Right renal pelvis (tissue), 4 donors: Measurements from ENCODE around the gene CYTIP. TPM values are rescaled to one million over a fixed set of nuclear protein-coding genes. Genes with fewer than 3 reads are reported as not detected.
"Not testable (repeated sequence)": the region's sequence is repeated elsewhere in the genome, so short reads cannot be mapped to it uniquely, and the experiment has no call there.

Source experiments
- DNase-seq, 4 donors: peaks; one replicate each; pipeline ENCODE4 v3.0.0-alpha.2; 2013; ENCODE audit warnings: low read depth in 4 of 4, low spot score in 3 of 4, missing footprints in 1 of 4
- polyA plus RNA-seq, 4 donors: library from polyadenylated mRNA; unstranded; fragments of 120-200 nt; gene quantifications; one replicate each; pipeline ENCODE4 v1.2.1, GENCODE V29; 2013; ENCODE audit not compliant: insufficient read length in 4 of 4

Gene CYTIP
- polyA plus RNA-seq, 4 donors: 1.8 to 2.2 (median 1.9) TPM

DNA sequence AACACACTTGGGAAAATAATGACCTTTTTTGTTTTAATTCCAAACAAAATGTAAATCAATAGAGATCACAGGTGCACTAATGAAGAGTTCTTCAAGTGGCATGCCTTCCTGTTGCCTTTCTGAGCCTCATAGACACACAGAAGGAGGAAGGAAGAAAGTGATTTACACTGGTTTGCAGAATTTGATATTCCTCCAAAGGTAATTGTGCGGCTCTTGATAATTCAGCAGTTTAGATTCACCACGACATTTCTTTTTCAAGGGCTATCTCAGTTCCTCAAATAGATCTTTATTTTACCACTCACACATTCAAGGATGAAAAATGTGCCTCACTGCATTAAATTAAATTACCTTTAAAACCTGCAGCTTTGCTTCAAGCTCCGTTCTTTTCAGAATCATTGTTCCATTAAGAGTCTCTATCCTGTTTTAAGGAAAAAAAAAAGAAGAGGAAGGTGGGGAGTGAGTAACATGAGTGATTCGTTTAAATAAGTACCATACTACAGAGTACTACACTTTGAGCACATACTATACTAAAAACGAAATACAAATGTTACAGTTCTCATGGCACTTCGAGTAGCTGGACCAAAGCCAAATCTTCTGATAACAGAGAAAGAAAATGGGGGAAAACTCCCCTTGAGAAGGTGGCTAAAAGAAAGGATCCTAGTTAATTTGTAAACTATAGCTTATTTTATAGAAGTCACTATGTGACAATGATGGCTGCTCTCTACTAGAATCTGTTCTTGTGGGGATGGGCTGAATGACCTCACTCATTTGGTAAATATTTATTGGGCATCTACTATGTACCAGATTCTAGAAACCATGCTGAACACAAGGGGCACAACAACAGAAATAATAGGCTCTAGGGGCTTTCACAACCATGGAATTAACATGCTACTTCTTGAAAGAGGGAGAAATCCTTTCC lies 16.6 kb downstream of the CYTIP start:
- DNase-seq: no peak

DNA sequence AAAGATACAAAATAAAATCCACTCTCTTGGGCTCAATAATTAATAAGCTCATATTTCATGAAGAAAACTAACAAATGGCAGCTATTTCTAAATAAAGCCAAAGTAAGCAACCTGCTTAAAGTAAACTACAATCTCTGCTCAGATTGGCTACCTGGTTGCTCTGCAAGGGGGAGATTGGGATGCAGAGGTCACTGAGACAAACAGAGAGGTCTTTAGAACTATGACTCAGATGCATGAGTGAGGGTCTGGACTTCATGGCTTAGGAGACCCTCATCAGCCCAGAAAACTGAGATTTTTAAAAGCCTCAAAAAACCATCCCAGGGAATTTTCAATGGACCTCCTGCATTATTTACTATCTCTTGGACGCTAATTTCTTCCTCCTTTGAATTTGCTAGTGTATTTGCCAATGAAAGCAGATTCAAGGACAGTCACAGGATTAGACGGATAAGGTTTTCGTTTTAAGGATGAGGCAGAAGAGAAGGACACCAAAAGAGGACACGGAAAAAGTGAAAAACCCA lies 17.4 kb downstream of the CYTIP start:
- DNase-seq: no peak

DNA sequence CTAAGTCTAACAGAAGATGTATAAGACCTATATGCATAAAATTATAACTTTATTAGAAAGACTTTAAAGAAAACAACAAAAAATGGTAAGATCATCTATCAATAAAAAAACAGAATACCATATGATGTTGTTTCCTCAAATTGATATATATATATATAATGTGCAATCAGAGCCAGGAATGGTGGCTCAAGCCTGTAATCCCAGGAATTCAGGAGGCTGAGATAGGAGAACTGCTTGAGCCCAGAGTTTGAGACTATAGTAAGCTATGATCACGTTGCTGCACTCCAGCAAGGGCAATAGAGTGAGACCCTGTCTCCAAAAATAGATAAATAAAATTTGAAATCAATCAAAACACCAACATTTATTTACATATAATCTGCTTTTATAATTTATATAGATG lies 19.5 kb downstream of the CYTIP start:
- no peak for DNase-seq

DNA sequence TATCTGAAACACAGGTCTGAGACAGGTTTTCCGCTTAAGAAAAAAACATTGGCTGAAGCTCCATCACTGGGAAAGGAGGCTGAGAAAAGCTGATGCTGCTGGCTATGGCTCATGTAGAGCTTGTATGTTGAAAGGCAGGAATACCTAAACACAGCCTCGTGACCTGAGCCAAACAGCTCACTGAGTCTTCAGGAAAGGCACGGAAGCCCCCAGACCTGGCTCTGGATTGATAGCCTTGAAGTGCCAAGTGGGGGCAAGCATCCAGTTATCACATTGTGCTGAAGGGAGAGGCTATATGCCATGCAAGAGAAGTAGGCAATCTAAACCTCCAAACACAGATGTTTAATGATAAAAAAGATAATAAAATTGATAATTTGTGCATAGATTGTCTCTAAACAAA lies 21.9 kb downstream of the CYTIP start:
- no peak for DNase-seq

DNA sequence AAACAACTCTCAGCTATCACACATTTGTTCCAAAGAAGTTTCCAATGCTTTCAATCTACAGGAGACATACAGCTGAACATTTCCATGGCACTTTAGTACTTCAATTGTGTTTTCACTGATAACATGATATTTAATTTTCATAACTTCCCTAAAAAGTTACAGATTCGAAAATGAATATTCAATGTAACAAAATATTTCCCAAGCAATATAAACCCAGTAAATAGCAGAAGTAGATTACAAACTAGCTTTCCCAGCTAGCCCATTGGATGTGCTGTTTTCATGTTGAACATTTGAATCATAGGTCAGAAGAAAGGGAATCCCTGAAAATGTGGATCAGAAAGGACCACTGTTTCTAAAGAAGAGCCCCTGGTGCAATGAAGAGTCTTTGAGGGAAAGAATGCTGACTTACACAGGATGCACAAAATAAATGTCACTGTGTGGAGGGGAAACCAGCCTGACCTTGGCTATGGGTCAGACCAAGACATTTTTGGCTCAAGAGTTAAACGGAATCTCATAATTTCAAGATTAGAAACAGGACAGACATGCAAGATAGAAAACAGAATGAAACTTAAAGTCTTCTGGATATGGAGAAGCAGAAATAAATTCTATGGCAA lies 22.5 kb downstream of the CYTIP start:
- no peak for DNase-seq

DNA sequence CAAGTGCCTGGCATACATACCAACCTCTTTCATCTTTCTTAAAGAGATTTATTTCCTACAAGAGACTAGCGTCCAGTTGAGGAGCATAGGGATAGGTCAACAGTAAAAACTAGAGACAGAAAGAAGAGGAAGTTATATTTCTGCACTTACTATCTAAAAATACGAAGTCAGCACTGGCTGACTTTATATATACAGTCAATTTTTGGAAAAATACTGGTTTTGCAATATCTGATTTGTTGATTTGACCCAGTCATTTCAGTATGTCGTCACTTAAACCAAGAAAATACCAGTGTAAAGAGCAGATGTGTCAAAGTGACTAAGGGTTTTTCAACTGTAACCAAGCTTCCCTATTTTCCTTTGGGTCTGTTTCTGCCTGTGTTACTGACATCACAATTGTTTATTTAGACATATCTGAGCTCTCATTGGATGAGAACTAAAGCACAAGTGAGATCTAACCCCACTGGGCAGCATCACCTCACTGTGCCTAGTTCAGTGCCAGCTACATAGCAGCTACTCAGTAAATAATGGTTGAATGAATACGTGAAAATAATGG lies 23.0 kb downstream of the CYTIP start:
- no peak for DNase-seq

DNA sequence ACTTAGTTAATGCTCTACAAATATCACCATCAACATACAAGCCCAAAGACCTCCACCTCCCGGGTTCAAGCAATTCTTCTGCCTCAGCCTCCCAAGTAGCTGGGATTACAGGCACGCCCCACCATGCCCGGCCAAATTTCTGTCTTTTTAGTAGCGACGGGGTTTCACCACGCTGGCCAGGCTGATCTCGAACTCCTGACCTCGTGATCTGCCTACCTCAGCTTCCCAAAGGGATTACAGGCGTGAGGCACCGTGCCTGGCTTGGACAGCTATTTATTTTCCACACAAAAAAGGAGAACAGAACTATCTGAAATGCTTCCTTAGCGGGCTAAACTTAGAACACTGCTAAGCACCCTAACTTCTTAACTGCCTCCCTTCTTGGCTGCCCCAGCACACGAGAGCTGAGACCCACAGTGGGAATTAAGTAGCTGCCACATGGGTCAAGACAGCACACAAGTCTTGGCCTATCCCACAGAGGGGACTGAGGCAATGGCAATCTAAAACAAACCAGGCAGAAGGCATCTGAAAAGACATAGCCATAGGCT lies 24.8 kb downstream of the CYTIP start:
- no peak for DNase-seq

DNA sequence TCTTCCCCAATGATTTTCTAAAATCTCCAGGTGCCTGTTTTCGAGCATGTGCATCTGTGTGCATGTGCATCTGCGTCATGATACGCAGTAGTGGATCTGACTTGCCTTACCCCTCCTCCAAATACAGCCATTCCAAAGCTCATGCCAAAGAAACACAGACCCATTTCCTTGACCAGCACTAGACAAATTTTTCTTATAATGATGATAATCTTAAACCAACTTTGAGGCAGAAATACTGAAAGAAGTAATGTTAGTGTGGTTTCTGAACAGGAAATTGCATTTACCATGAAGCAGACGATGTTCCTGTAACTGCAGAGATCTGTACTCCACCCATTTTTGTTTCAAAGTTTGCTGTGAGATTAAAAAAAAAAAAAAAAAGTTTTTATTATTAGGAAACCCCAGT lies 25.6 kb downstream of the CYTIP start:
- DNase-seq: no peak

DNA sequence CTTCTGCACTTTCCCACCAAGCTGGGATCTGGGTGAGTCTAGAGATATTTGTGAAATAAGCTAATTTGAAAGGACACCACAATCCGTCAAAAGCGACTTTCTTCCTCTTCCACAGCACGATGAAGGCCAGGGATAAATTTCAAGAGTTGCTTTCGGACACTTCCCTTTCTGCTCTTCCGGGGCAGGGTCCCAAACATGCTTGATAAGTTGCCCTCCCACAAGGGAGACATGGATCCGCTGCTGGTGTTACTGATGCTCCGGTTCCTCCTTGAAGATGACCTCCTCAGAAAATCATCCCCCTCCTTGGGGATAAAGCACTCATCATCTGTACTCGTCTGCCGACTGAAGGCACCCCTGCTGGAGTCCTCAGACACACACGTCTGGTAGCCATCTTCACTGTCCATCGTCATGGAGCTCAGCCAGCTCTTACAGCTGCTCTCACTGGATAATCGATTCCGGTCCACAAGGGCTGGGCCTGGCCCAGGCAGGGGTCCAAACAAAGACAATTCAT lies 28.2 kb downstream of the CYTIP start:
- no peak for DNase-seq

DNA sequence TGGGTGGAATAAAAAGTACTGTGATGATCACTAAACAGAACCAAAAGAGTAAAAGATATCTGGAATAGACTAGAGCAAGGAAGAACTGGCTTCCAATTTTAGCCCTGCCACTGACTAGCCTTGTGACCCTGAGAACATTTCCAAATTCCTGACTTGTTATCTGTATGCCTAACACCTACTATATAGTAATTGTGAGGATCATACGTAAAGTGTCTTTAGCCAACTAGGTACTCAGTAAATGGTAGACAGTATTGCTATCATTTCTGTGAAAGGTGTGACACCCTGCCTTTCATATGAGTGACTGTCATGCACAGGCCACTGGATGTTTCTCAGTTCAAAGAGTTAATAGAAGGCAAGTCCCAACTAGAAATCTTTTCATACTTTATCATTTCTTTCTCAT lies 29.8 kb downstream of the CYTIP start:
- no peak for DNase-seq

DNA sequence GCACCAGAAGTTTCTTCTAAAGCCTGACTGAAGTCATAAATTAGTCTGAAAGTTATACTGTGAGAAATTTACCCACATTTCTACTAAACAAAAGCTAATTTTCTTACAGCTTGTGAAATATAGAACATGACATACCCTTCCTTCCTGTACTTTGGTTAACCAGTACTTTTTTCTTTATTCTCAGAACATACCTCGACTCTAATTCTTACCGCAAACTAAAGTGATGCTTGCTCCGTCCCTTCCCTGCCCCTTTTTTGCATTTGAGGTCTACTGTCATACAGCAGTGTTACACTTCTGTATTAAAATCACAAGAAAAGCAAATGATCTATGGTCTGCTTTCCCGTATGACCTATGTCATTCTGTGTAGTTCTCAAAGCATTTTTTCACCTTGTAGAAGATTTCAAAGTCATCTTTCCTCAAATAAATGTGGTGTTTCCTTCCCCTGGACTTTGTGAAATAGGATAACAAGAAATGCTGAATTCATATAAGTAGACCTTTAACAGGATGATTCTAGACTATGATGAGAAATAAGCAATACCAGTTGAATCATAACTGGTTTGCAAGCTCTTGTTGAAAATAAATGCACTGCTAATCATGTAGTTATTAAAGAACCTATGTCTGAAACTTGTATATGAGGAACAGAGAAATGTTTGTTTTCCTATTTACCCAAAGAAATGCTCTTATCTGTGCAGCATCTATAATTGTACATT lies 30.4 kb downstream of the CYTIP start:
- no peak for DNase-seq

DNA sequence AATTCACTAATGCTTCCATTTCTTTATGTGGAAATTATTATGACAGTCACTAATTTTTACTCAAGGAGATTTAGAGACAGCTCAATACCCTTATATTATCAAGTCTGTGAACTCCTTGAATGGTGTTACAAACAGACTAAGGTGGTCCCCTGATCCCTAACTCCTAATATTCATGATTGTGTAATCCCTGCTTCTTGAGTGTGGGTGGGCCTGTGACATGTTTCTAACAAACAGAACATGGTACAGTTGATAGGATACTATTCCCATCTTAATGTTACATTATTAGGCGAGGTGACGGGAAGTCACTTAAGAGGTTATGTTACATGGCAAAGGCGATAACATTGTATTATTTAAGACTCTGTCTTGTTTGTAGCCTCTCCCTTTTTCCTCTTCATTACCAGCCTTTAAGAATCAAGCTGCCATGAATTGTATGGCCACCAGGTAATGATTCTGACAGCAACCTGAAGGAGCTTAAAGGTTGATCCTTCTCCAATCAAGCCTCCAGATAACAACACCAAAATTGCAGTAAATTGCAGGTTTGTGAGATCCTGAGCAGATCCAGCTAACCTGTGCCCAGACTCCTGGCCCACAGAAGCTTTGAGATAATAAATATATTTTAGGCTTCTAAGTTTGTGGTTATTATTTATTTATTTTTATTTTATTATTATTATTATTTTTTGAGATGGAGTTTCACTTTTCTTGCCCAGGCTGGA lies 32.1 kb downstream of the CYTIP start:
- DNase-seq: no peak

DNA sequence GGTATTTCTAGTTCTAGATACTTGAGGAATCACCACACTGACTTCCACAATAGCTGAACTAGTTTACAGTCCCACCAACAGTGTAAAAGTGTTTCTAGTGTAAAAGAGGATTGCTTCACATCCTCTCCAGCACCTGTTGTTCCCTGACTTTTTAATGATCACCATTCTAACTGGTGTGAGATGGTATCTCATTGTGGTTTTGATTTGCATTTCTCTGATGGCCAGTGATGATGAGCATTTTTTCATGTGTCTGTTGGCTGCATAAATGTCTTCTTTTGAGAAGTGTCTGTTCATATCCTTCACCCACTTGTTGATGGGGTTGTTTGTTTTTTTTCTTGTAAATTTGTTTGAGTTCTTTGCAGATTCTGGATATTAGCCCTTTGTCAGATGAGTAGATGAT lies 38.5 kb downstream of the CYTIP start:
- DNase-seq: not testable (repeated sequence)

DNA sequence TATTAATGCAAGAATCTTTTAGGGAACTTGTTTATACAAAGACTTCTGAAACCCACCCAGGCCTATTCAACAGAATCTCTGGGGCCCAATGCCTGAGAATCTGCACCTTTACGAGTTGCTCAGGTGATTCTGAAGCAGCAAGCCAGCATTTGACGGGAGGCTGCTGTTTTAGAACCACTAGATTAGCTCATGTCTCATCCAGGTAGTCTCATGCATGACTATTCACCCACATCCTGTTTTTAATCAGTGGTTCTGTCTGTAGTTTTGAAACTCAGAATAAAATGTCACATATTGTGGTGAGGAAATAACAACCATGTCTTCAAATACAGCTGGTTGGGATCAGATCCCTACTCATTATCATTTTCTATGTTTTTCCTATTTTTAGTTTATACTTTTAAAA lies 39.5 kb downstream of the CYTIP start:
- no peak for DNase-seq

DNA sequence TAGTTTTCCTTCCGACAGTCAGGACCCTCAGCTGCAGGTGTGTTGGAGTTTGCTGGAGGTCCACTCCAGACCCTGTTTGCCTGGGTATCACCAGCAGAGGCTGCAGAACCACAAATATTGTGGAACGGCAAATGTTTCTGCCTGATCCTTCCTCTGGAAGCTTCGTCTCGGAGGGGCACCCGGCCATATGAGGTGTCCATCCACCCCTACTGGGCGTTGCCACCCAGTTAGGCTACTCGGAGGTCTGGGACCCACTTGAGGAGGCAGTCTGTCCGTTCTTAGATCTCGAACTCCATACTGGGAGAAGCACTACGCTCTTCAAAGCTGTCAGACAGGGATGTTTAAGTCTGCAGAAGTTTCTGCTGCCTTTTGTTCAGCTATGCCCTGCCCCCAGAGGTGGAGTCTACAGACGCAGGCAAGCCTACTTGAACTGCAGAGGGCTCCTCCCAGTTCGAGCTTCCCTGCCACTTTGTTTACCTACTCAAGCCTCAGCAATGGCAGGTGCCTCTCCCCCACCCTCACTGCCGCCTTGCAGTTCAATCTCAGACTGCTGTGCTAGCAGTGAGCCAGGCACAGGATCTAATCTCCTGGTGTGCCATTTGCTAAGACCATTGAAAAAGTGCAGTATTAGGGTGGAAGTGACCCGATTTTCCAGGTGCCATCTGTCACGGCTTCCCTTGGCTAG lies 40.9 kb downstream of the CYTIP start:
- DNase-seq: not testable (repeated sequence)

DNA sequence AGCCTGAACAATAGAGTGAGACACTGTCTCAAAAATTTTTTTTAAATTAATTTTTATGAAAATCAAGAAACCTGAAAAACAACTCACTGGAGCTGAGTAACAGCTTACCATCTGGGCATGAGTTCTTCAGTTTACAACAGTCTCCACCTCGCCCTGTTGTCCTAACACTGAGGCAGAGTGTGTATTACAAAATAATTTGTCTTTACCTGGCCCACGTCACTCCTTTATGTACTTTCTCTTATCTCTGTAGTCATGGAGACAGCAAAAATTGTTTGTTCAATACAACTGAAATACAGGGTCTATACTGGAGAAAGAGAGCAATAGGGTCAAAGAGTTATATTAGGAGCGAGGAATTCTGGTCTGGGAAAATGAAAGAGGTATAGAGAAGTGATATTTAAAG lies 48.1 kb downstream of the CYTIP start:
- DNase-seq: no peak

DNA sequence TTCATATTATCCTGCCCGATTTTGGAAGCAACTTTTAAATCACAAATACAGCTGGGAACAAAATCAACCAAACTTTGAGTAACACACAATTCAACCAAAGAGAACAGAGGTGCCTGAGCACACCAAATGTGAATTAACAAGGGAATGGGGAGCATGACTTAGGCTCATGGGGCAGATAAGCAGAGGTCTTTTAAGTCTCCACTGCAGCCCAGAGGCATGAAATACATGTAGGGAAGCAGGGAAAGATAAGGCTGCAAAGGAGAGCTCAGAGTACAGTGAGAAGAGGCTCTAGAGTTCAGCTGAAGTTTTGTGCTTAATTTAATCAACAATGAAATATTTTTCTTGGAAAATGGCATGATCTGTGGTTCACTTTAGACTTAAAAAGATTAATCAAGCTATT lies 49.0 kb downstream of the CYTIP start:
- no peak for DNase-seq

DNA sequence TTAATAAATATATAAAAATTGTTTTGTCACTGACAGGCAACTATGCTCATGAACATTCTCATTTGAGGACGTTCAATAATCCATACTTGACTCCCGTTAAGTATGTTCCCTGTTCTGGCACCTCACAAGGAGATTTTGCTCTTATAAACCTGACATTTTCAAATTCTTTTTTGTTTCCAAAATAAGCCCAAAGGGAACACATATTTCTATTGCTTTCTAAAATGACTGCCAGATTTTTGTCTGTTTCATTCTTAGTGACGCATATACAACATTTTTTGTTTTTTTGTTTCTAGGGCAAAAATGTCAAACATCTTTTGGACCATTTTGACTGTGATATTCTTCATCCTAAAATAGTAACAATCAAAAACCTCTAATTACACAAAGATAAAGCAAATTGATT lies 50.5 kb downstream of the CYTIP start:
- no peak for DNase-seq

DNA sequence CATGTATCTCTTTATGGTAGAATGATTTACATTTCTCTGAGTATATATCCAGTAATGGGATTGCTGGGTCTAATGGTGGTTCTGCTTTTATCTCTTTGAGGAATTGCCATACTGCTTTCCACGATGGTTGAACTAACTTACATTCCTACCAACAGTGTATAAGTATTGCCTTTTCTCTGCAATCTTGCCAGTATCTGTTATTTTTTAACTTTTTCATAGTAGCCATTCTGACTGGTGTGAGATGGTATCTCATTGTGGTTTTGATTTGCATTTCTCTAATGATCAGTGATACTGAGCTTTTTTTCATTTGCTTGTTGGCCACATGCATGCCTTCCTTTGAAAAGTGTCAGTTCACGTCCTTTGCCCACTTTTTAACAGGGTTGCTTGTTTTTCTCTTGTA lies 55.1 kb downstream of the CYTIP start:
- no peak for DNase-seq
